Body of pancreas (tissue), 4 donors: ENCODE data around the gene PPM1N. TPM values are rescaled to one million over a fixed set of nuclear protein-coding genes. Genes with fewer than 3 reads are reported as not detected.

Source experiments
- ATAC-seq: fragments of 150-250 bp; one replicate; pipeline ENCODE4 v1.9.1; 2016
- DNase-seq, 4 donors: peaks; one replicate each; pipeline ENCODE4 v3.0.0-alpha.2; 2019
- H3K27ac ChIP-seq, 4 donors: fragments of 200-600 bp; sonication (generic); 1 replicate in 3 of 4; 2 replicates in 1 of 4; pipeline versions ENCODE4 v1.5.1 to v1.6.1; 2016 to 2019; ENCODE audit warnings: mild to moderate bottlenecking in 1 of 4, mixed read lengths in 1 of 4, moderate library complexity in 1 of 4
- H3K27me3 ChIP-seq, 2 donors: fragments of 200-600 bp; sonication (generic); one replicate each; pipeline ENCODE4 v1.6.0; 2016; ENCODE audit warnings: mild to moderate bottlenecking in 1 of 2
- H3K36me3 ChIP-seq, 2 donors: fragments of 200-600 bp; sonication (generic); replicated peaks in 1 of 2; 2 replicates each; pipeline ENCODE4 v1.5.1; 2016; ENCODE audit warnings: low read depth in 2 of 2; ENCODE audit not compliant: insufficient read depth in 1 of 2
- H3K4me1 ChIP-seq: fragments of 200-600 bp; sonication (generic); one replicate; pipeline ENCODE4 v1.6.0; 2016
- H3K4me3 ChIP-seq, 2 donors: fragments of 200-600 bp; sonication (generic); 1 replicate in 1 of 2; 2 replicates in 1 of 2; pipeline ENCODE4 v1.5.1; 2016 to 2019
- H3K9me3 ChIP-seq, 3 donors: fragments of 200-600 bp; sonication (generic); 1 replicate in 2 of 3; 2 replicates in 1 of 3; pipeline ENCODE4 v1.5.1; 2016
- CTCF ChIP-seq, 7 experiments: fragments of 450-650 bp in 4 of 7; fragments of 200-600 bp in 3 of 7; sonication (generic) in 3 of 7; IDR thresholded peaks; one replicate each; pipeline ENCODE4 v1.5.1; 2016 to 2019; ENCODE audit warnings: antibody characterized with exemption in 7 of 7
- POLR2A ChIP-seq, 3 donors: fragments of 450-650 bp; IDR thresholded peaks; one replicate each; pipeline ENCODE4 v1.6.1; 2016; ENCODE audit warnings: antibody characterized with exemption in 3 of 3, mild to moderate bottlenecking in 2 of 3
- WGBS, 2 donors: methylation state at CpG; one replicate each; pipeline ENCODE4 v1.1.5; 2017; 5-methylcytosine and 5-hydroxymethylcytosine counted together
- intact Hi-C: fragments of 100-400 bp; cut with DNase I; formaldehyde crosslinking; loops from one replicate; pipeline ENCODE4 v1.15.1; 2023
- total RNA-seq, 2 donors: library from RNA; depleted of rRNA; stranded (reverse); fragments of >200 nt; gene quantifications; one replicate each; pipeline ENCODE4 v1.1.0, GENCODE V29; 2016

PPM1N gene
- total RNA-seq, 2 donors from 2014 or later, result not detected

- ATAC-seq, result no peak
- H3K27ac ChIP-seq, result peak overlapping the region in 2 of 4 donors; percentile 5 to 28
- TF ChIP-seq POLR2A (IDR thresholded peaks at IDR 0.05) (no peak), CTCF (IDR thresholded peaks at IDR 0.05) (no peak)
- H3K4me3 ChIP-seq, result peak overlapping the region in 1 of 2 donors; percentile 30
- no peaks in the 10 kb centered on the region for H3K27me3 ChIP-seq
- peaks cover 19% of the 10 kb centered on the region for H3K4me1 ChIP-seq
- 9 to 25% methylated on average over 9 to 30 of the region's 32 CpGs for WGBS, 2 donors
- intact Hi-C loops, result no loop called here
- H3K9me3 ChIP-seq, result no peaks in the 10 kb centered on the region
- no peaks in the 10 kb centered on the region for H3K36me3 ChIP-seq
- peak in 1 of 4 donors; percentile 33 for DNase-seq
These were observed 5.4 kb upstream of the PPM1N start for GRCh38 chr19:45492627-45493470.

- Histone ChIP-seq H3K36me3 (no peaks in the 10 kb centered on the region), H3K27me3 (no peaks in the 10 kb centered on the region), H3K4me3 (no peak overlapping the region), H3K4me1 (peaks cover 32% of the 10 kb centered on the region), H3K9me3 (no peaks in the 10 kb centered on the region), H3K27ac (no peak overlapping the region)
- ATAC-seq, result no peak
- intact Hi-C loops, result no loop called here
- no peak for TF ChIP-seq CTCF (IDR thresholded peaks at IDR 0.05)
- DNase-seq, result no peak
- WGBS, 2 donors, result 80 to 86% methylated on average over 12 to 25 of the region's 39 CpGs
These were observed 3.9 kb upstream of the PPM1N start for GRCh38 chr19:45494261-45494916.

GRCh38 chr19:45495178-45495577 is 3.1 kb upstream of the PPM1N start:
- H3K4me3 ChIP-seq, result no peak overlapping the region
- H3K36me3 ChIP-seq, result no peaks in the 10 kb centered on the region
- H3K4me1 ChIP-seq, result peaks cover 36% of the 10 kb centered on the region
- H3K27me3 ChIP-seq, result no peaks in the 10 kb centered on the region
- ATAC-seq, result no peak
- intact Hi-C loops, result no loop called here
- no peak overlapping the region for H3K27ac ChIP-seq
- H3K9me3 ChIP-seq, result no peaks in the 10 kb centered on the region
- 67 to 68% methylated on average over 5 of the region's 5 CpGs for WGBS, 2 donors
- TF ChIP-seq CTCF (IDR thresholded peaks at IDR 0.05) (no peak), POLR2A (IDR thresholded peaks at IDR 0.05) (no peak)
- no peak for DNase-seq

- peak; percentile 38 for ATAC-seq
- Histone ChIP-seq H3K4me1 (peaks cover 36% of the 10 kb centered on the region), H3K27ac (no peak overlapping the region), H3K36me3 (no peaks in the 10 kb centered on the region), H3K27me3 (no peaks in the 10 kb centered on the region), H3K4me3 (peak overlapping the region in 1 of 2 donors; percentile 4), H3K9me3 (no peaks in the 10 kb centered on the region)
- TF ChIP-seq POLR2A (IDR thresholded peaks at IDR 0.05) (no peak), CTCF (IDR thresholded peaks at IDR 0.05) (no peak)
- peak in 3 of 4 donors; percentile 34 to 50 (median 38) for DNase-seq
- intact Hi-C loops, result no loop called here
- WGBS, 2 donors, result 0 to 1% methylated on average over 1 to 52 of the region's 54 CpGs
These were observed 1.8 kb upstream of the PPM1N start for GRCh38 chr19:45496349-45496953.
